ENCODE data around the gene TRERF1. TPM values are rescaled to one million over a fixed set of nuclear protein-coding genes. Genes with fewer than 3 reads are reported as not detected.

Gene TRERF1
- polyA plus RNA-seq, 3 donors = 0.58 to 10.0 (median 2.0) TPM

GRCh38 chr6:42380228-42380979 is 71.3 kb downstream of the TRERF1 start:
- no peaks in the 10 kb centered on the region for H3K9me3 Mint-ChIP-seq
- Histone ChIP-seq H3K36me3 (replicated peaks in 1 of 2; ENCODE audit: control insufficient read depth in 1 of 2, insufficient read depth in 2 of 2, low read length in 2 of 2) (no peaks in the 10 kb centered on the region), H2AFZ (ENCODE audit: insufficient read depth, low read depth, low read length, poor library complexity, severe bottlenecking) (no peak overlapping the region), H3K9ac (ENCODE audit: insufficient read depth, low read length, poor library complexity, severe bottlenecking) (no peak overlapping the region), H3K79me2 (ENCODE audit: insufficient read depth, low read length) (peaks cover 97% of the 10 kb centered on the region), H4K20me1 (ENCODE audit: insufficient read depth, low read length) (peaks cover 4% of the 10 kb centered on the region), H3K27me3 (ENCODE audit: control insufficient read depth in 2 of 2, insufficient read depth in 2 of 2, low read length in 2 of 2) (no peaks in the 10 kb centered on the region), H3K4me3 (replicated peaks in 1 of 3; ENCODE audit: low read depth in 2 of 3, low read length in 3 of 3) (no peak overlapping the region), H3K27ac (ENCODE audit: low read depth in 1 of 2, low read length in 2 of 2) (peak overlapping the region in 1 of 2 donors; percentile 52), H3K9me3 (replicated peaks in 1 of 2; ENCODE audit: control insufficient read depth in 1 of 2, insufficient read depth in 1 of 2, low read length in 2 of 2) (no peaks in the 10 kb centered on the region), H3K4me2 (replicated peaks; ENCODE audit: extremely low read depth, low read length, poor library complexity, severe bottlenecking) (peak overlapping the region; percentile 11), H3K4me1 (ENCODE audit: control insufficient read depth in 1 of 2, insufficient read depth in 2 of 2, low read length in 2 of 2) (peaks cover 54 to 59% of the 10 kb centered on the region in 2 donors)
- peaks cover 6 to 13% of the 10 kb centered on the region in 2 donors for H3K36me3 Mint-ChIP-seq
- H3K27ac Mint-ChIP-seq = peak overlapping the region in 3 of 7 donors; percentile 52 to 74 (median 65)
- no peaks in the 10 kb centered on the region for H3K27me3 Mint-ChIP-seq (ENCODE audit: low read depth in 3 of 3)
- 50% methylated on average over 3 of the region's 4 CpGs for WGBS (ENCODE audit: insufficient coverage)
- no peak for DNase-seq
- no peak overlapping the region for H3K4me3 Mint-ChIP-seq
- intact Hi-C loops (cut with micrococcal nuclease) = no loop called here
- H3K4me1 Mint-ChIP-seq = peaks cover 61% of the 10 kb centered on the region
- no peak for TF ChIP-seq CTCF (IDR thresholded peaks at IDR 0.05)

GRCh38 chr6:42378536-42378935 is 73.2 kb downstream of the TRERF1 start:
- peak; percentile 63 to 72 (median 68) for DNase-seq
- 0% methylated on average over 1 of the region's 3 CpGs for WGBS (ENCODE audit: insufficient coverage)
- peak overlapping the region; percentile 49 to 85 (median 74) for H3K27ac Mint-ChIP-seq
- no peaks in the 10 kb centered on the region for H3K9me3 Mint-ChIP-seq
- peak overlapping the region; percentile 75 for H3K4me2 ChIP-seq (replicated peaks; ENCODE audit: extremely low read depth, low read length, poor library complexity, severe bottlenecking)
- H3K4me1 Mint-ChIP-seq = peaks cover 72% of the 10 kb centered on the region
- peaks cover 92% of the 10 kb centered on the region for H3K79me2 ChIP-seq (ENCODE audit: insufficient read depth, low read length)
- H3K4me3 ChIP-seq (replicated peaks in 1 of 3; ENCODE audit: low read depth in 2 of 3, low read length in 3 of 3) = peak overlapping the region in 1 of 3 experiments; percentile 57
- H3K9me3 ChIP-seq (replicated peaks in 1 of 2; ENCODE audit: control insufficient read depth in 1 of 2, insufficient read depth in 1 of 2, low read length in 2 of 2) = no peaks in the 10 kb centered on the region
- peaks cover 72 to 73% of the 10 kb centered on the region in 2 donors for H3K4me1 ChIP-seq (ENCODE audit: control insufficient read depth in 1 of 2, insufficient read depth in 2 of 2, low read length in 2 of 2)
- peak overlapping the region; percentile 61 to 68 for H3K4me3 Mint-ChIP-seq
- TF ChIP-seq CTCF (IDR thresholded peaks at IDR 0.05) = no peak
- no peak overlapping the region for H2AFZ ChIP-seq (ENCODE audit: insufficient read depth, low read depth, low read length, poor library complexity, severe bottlenecking)
- H3K27me3 ChIP-seq (ENCODE audit: control insufficient read depth in 2 of 2, insufficient read depth in 2 of 2, low read length in 2 of 2) = no peaks in the 10 kb centered on the region
- no peaks in the 10 kb centered on the region for H3K36me3 ChIP-seq (replicated peaks in 1 of 2; ENCODE audit: control insufficient read depth in 1 of 2, insufficient read depth in 2 of 2, low read length in 2 of 2)
- intact Hi-C loops (cut with micrococcal nuclease) = loop anchor here in 1 of 2 donors (5.0 kb wide), 1 partner anchor 169 kb away; no protein-coding TSS in a partner anchor
- H3K36me3 Mint-ChIP-seq = peaks cover 4 to 7% of the 10 kb centered on the region in 2 donors
- H4K20me1 ChIP-seq (ENCODE audit: insufficient read depth, low read length) = peaks cover 4% of the 10 kb centered on the region
- H3K27ac ChIP-seq (ENCODE audit: low read depth in 1 of 2, low read length in 2 of 2) = peak overlapping the region in 1 of 2 donors; percentile 67
- H3K27me3 Mint-ChIP-seq (ENCODE audit: low read depth in 3 of 3) = no peaks in the 10 kb centered on the region
- H3K9ac ChIP-seq (ENCODE audit: insufficient read depth, low read length, poor library complexity, severe bottlenecking) = no peak overlapping the region
